Natural killer cell (primary cell): ENCODE measurements around the gene THRAP3. TPM values are rescaled to one million over a fixed set of nuclear protein-coding genes. Genes with fewer than 3 reads are reported as not detected.

Experiments used
- ATAC-seq, 3 donors: fragments of 150-1000 bp in 2 of 3; fragments of 200-7000 bp in 1 of 3; cut with Tn5 transposase; 1 replicate in 1 of 3; 2 replicates in 2 of 3; pipeline ENCODE4 v1.10.0; 2021; ENCODE audit warnings: mild to moderate bottlenecking in 2 of 3, moderate library complexity in 2 of 3
- DNase-seq, 2 donors: peaks; one replicate each; pipeline versions ENCODE4 v3.0.0 to v3.0.0-alpha.2; 2013 to 2021; ENCODE audit warnings: mixed read lengths in 1 of 2
- H3K27ac ChIP-seq: one replicate; pipeline ENCODE4 v1.5.1; 2013; ENCODE audit warnings: mild to moderate bottlenecking, low read length
- H3K27me3 ChIP-seq: one replicate; pipeline ENCODE4 v1.6.1; 2013; ENCODE audit warnings: low read length; ENCODE audit not compliant: control insufficient read depth, insufficient read depth
- H3K36me3 ChIP-seq: one replicate; pipeline ENCODE4 v1.6.1; 2013; ENCODE audit warnings: low read length; ENCODE audit not compliant: control insufficient read depth, insufficient read depth
- H3K4me1 ChIP-seq: one replicate; pipeline ENCODE4 v1.6.1; 2013; ENCODE audit warnings: low read length; ENCODE audit not compliant: control insufficient read depth, insufficient read depth
- H3K4me3 ChIP-seq: one replicate; pipeline ENCODE4 v1.5.1; 2013; ENCODE audit warnings: low read length
- H3K9me3 ChIP-seq: one replicate; pipeline ENCODE4 v1.6.1; 2013; ENCODE audit warnings: low read length; ENCODE audit not compliant: control insufficient read depth, insufficient read depth
- H3K27ac Mint-ChIP-seq, 2 donors: one replicate each; pipeline ENCODE4 v1.8.0; 2022; ENCODE audit warnings: mild to moderate bottlenecking in 2 of 2, mixed read lengths in 2 of 2, moderate library complexity in 1 of 2
- H3K27me3 Mint-ChIP-seq, 2 donors: one replicate each; pipeline ENCODE4 v1.8.0; 2022; ENCODE audit warnings: low read depth in 2 of 2, mixed read lengths in 2 of 2
- H3K36me3 Mint-ChIP-seq: one replicate; pipeline ENCODE4 v1.8.0; 2022; ENCODE audit warnings: mixed read lengths
- H3K4me1 Mint-ChIP-seq, 2 donors: one replicate each; pipeline ENCODE4 v1.8.0; 2022; ENCODE audit warnings: mixed read lengths in 2 of 2
- H3K4me3 Mint-ChIP-seq: one replicate; pipeline ENCODE4 v1.8.0; 2022; ENCODE audit warnings: mild to moderate bottlenecking, moderate library complexity, mixed read lengths
- H3K9me3 Mint-ChIP-seq, 2 donors: one replicate each; pipeline ENCODE4 v1.8.0; 2022; ENCODE audit warnings: mixed read lengths in 2 of 2
- CTCF ChIP-seq: fragments of 200-600 bp; IDR thresholded peaks from one replicate; pipeline ENCODE4 v1.8.0; 2022; ENCODE audit warnings: antibody characterized with exemption
- WGBS: methylation state at CpG from one replicate; pipeline ENCODE4 v1.1.7; 2013; ENCODE audit warnings: missing lambda C conversion rate; ENCODE audit not compliant: insufficient coverage; 5-methylcytosine and 5-hydroxymethylcytosine counted together
- intact Hi-C: fragments of 100-400 bp; cut with micrococcal nuclease; formaldehyde crosslinking; loops from one replicate; pipeline ENCODE4 v1.14.2; 2022
- total RNA-seq, 4 donors: library from RNA; stranded (reverse); fragments of 120-200 nt in 1 of 4; gene quantifications; one replicate each; pipeline versions ENCODE4 v1.2.3 to v1.2.4, GENCODE V29; 2013 to 2022

The THRAP3 gene
- total RNA-seq, 3 donors from 2014 or later (not counting 1 experiment from before 2014, with no cell fraction given), result 88.6 to 110 (median 97.4) TPM

- Mint-ChIP-seq H3K36me3 (no peaks in the 10 kb centered on the region), H3K9me3 (no peaks in the 10 kb centered on the region), H3K27me3 (no peaks in the 10 kb centered on the region), H3K27ac (peak overlapping the region; percentile 70 to 83), H3K4me3 (peak overlapping the region; percentile 82), H3K4me1 (peaks cover 6 to 27% of the 10 kb centered on the region in 2 donors)
- intact Hi-C loops, result loop anchor here (5.0 kb wide), 1 partner anchor 47 kb away; no protein-coding TSS in a partner anchor
- H3K4me3 ChIP-seq, result peak overlapping the region; percentile 28
- peak in 1 of 2 donors; percentile 20 for DNase-seq
- no peaks in the 10 kb centered on the region for H3K27me3 ChIP-seq
- 37% methylated on average over 16 of the region's 16 CpGs for WGBS
- H3K27ac ChIP-seq, result no peak overlapping the region
- H3K9me3 ChIP-seq, result no peaks in the 10 kb centered on the region
- H3K36me3 ChIP-seq, result no peaks in the 10 kb centered on the region
- ATAC-seq, result no peak
- H3K4me1 ChIP-seq, result peaks cover 41% of the 10 kb centered on the region
- no peak for TF ChIP-seq CTCF
These were observed 96.1 kb downstream of the THRAP3 start for GRCh38 chr1:36320291-36320761.

- H3K4me1 Mint-ChIP-seq, result peaks cover 6 to 27% of the 10 kb centered on the region in 2 donors
- H3K4me3 ChIP-seq, result peak overlapping the region; percentile 28
- peak overlapping the region; percentile 70 to 83 for H3K27ac Mint-ChIP-seq
- H3K27me3 ChIP-seq, result no peaks in the 10 kb centered on the region
- peaks cover 41% of the 10 kb centered on the region for H3K4me1 ChIP-seq
- peak overlapping the region; percentile 82 for H3K4me3 Mint-ChIP-seq
- H3K9me3 ChIP-seq, result no peaks in the 10 kb centered on the region
- H3K27ac ChIP-seq, result no peak overlapping the region
- no peak for ATAC-seq
- no peaks in the 10 kb centered on the region for H3K9me3 Mint-ChIP-seq
- WGBS, result 10% methylated on average over 22 of the region's 23 CpGs
- H3K36me3 ChIP-seq, result no peaks in the 10 kb centered on the region
- peak in 1 of 2 donors; percentile 36 for DNase-seq
- H3K27me3 Mint-ChIP-seq, result no peaks in the 10 kb centered on the region
- intact Hi-C loops, result loop anchor here (5.0 kb wide), 1 partner anchor 47 kb away; no protein-coding TSS in a partner anchor
- TF ChIP-seq CTCF, result no peak
- no peaks in the 10 kb centered on the region for H3K36me3 Mint-ChIP-seq
These were observed 96.5 kb downstream of the THRAP3 start for GRCh38 chr1:36320767-36321118.

DNA sequence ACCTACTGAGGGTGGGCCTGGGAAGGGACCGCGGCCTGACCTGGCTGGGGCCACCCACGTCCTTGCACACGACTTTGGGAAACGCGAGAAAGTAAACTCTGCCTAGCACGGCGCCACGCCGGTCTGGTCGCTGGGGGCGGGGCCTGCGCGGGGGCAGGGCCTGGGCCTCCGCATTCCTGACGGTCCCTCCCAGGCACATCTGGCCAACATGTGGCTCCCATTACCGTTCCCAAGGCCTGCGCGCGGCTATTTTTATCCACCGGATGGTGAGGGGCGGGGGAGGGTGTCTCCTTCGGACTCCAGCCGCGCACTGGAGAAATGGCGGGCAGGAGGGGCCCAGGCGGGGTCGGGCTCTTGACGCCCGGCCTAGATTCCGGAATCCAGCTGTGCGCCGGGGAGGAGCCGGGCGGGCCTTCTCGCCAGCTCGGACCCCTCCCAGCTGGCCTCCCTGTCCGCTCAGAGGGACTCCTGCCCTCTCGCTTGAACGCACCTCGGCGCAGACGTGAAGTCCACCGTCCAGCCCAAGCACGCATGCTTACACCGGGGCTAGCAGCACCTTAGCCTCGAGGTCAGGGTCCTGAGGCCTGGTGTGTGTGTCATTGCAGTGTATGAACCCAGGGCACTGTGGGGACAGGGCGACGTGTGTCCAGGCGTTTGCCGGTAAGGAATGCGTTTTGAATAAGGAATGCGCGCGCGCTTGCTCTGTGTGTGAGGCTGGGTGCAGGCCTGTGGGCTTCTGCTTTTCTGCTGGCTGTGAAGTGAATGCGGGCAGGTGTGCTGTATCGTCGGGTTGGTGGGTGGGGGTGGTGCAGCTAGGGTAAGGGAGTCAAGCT is 97.1 kb downstream of the THRAP3 start:
- peak overlapping the region; percentile 82 for H3K4me3 Mint-ChIP-seq
- H3K9me3 Mint-ChIP-seq, result no peaks in the 10 kb centered on the region
- Histone ChIP-seq H3K4me3 (peak overlapping the region; percentile 28), H3K9me3 (no peaks in the 10 kb centered on the region), H3K27ac (no peak overlapping the region), H3K4me1 (peaks cover 41% of the 10 kb centered on the region), H3K27me3 (no peaks in the 10 kb centered on the region), H3K36me3 (no peaks in the 10 kb centered on the region)
- peak overlapping the region in 1 of 2 donors; percentile 83 for H3K27ac Mint-ChIP-seq
- ATAC-seq (peak; percentile 28 to 41 (median 31)), DNase-seq (peak in 1 of 2 donors; percentile 57)
- WGBS, result 39% methylated on average over 59 of the region's 59 CpGs
- intact Hi-C loops, result loop anchor here (5.0 kb wide), 1 partner anchor 46 kb away; no protein-coding TSS in a partner anchor
- peaks cover 6 to 30% of the 10 kb centered on the region in 2 donors for H3K4me1 Mint-ChIP-seq
- H3K36me3 Mint-ChIP-seq, result no peaks in the 10 kb centered on the region
- TF ChIP-seq CTCF, result no peak
- H3K27me3 Mint-ChIP-seq, result no peaks in the 10 kb centered on the region
